H1 (cell line): ENCODE results near the gene ITGB4. TPM values are rescaled to one million over a fixed set of nuclear protein-coding genes. Genes with fewer than 3 reads are reported as not detected.

Experiments
- CTCF ChIA-PET: fragments of 300-600 bp; sonication (Branson Sonifier 250); formaldehyde crosslinking; loops from one replicate; lab custom pipeline; 2021; ENCODE audit not compliant: partially characterized antibody; lab: Charles Lee
- POLR2A ChIA-PET: fragments of 300-600 bp; sonication (Branson Sonifier 250); formaldehyde crosslinking; loops from one replicate; lab custom pipeline; 2021; ENCODE audit warnings: inconsistent platforms; ENCODE audit not compliant: partially characterized antibody; lab: Charles Lee
- DNase-seq, 2 experiments: peaks; one replicate each; pipeline versions ENCODE4 v3.0.0 to v3.0.0-alpha.2; 2010 to 2022; ENCODE audit warnings: low spot score in 2 of 2, low read depth in 1 of 2, mixed read lengths in 1 of 2
- FAIRE-seq: peaks from 2 replicates; lab custom pipeline; 2011; peaks lifted over from hg19 to GRCh38; lab: Jason Lieb, UNC
- H2AFZ ChIP-seq: 2 replicates; pipeline ENCODE4 v1.8.1; 2012; ENCODE audit warnings: low read length, inconsistent platforms
- H2AK5ac ChIP-seq: 2 replicates; pipeline ENCODE4 v1.6.1; 2013; ENCODE audit warnings: low read depth, low read length
- H2BK120ac ChIP-seq: replicated peaks from 2 replicates; pipeline ENCODE3; 2013; ENCODE audit warnings: low read depth, low read length, inconsistent platforms
- H2BK12ac ChIP-seq: 2 replicates; pipeline ENCODE4 v1.6.1; 2013; ENCODE audit warnings: low read depth, low read length
- H2BK15ac ChIP-seq: 2 replicates; pipeline ENCODE4 v1.6.1; 2013; ENCODE audit warnings: low read length
- H2BK20ac ChIP-seq: 2 replicates; pipeline ENCODE4 v1.6.1; 2013; ENCODE audit warnings: low read length
- H2BK5ac ChIP-seq: 2 replicates; pipeline ENCODE4 v1.6.1; 2013; ENCODE audit warnings: low read depth, low read length
- H3K14ac ChIP-seq: 2 replicates; pipeline ENCODE4 v1.6.1; 2013; ENCODE audit warnings: inconsistent platforms; ENCODE audit not compliant: insufficient read length
- H3K18ac ChIP-seq: 2 replicates; pipeline ENCODE4 v1.6.1; 2013; ENCODE audit warnings: low read length; ENCODE audit errors: extremely low read depth
- H3K23ac ChIP-seq: 2 replicates; pipeline ENCODE4 v1.6.1; 2013; ENCODE audit warnings: inconsistent platforms; ENCODE audit not compliant: insufficient read length
- H3K23me2 ChIP-seq: 2 replicates; pipeline ENCODE4 v1.6.1; 2013; ENCODE audit warnings: low read depth, low read length
- H3K27ac ChIP-seq: 2 replicates; pipeline ENCODE4 v1.6.1; 2011; ENCODE audit warnings: low read depth, low read length, inconsistent platforms
- H3K27me3 ChIP-seq, 4 experiments: replicated peaks in 1 of 4; 1 replicate in 1 of 4; 2 replicates in 3 of 4; pipeline versions ENCODE4 v1.6.1 to v1.8.1; 2011 to 2013; ENCODE audit warnings: low read length in 3 of 4, mild to moderate bottlenecking in 3 of 4, inconsistent platforms in 2 of 4, mixed read lengths in 2 of 4, moderate library complexity in 1 of 4; ENCODE audit not compliant: control insufficient read depth in 3 of 4, insufficient read depth in 3 of 4; ENCODE audit errors: extremely low read depth in 1 of 4
- H3K36me3 ChIP-seq, 4 experiments: 2 replicates each; pipeline versions ENCODE4 v1.6.1 to v1.8.1; 2011 to 2013; ENCODE audit warnings: mild to moderate bottlenecking in 4 of 4, low read length in 3 of 4, moderate library complexity in 2 of 4, control low read depth in 1 of 4, inconsistent platforms in 1 of 4; ENCODE audit not compliant: insufficient read depth in 4 of 4, control insufficient read depth in 2 of 4
- H3K4ac ChIP-seq: replicated peaks from 2 replicates; pipeline ENCODE3; 2013; ENCODE audit warnings: low read length, low read depth, mixed read lengths, inconsistent platforms; ENCODE audit not compliant: insufficient read length
- H3K4me1 ChIP-seq, 4 experiments: replicated peaks in 1 of 4; 1 replicate in 1 of 4; 2 replicates in 3 of 4; pipeline versions ENCODE4 v1.6.1 to v1.8.1; 2011 to 2013; ENCODE audit warnings: low read length in 3 of 4, inconsistent platforms in 2 of 4, mixed read lengths in 1 of 4; ENCODE audit not compliant: insufficient read depth in 4 of 4, control insufficient read depth in 3 of 4
- H3K4me2 ChIP-seq, 2 experiments: 2 replicates each; pipeline versions ENCODE4 v1.6.1 to v1.8.1; 2011 to 2013; ENCODE audit warnings: low read depth in 2 of 2, low read length in 2 of 2, control low read depth in 1 of 2, inconsistent platforms in 1 of 2, mild to moderate bottlenecking in 1 of 2; ENCODE audit not compliant: insufficient read depth in 1 of 2
- H3K4me3 ChIP-seq, 4 experiments: fragments of 200-600, 300-600 bp in 1 of 4; sonication (generic), shearing (Covaris generic), sonication (Bioruptor Twin) in 1 of 4; 2 replicates each; pipeline versions ENCODE4 v1.5.1 to v1.8.1; 2011 to 2016; ENCODE audit warnings: low read length in 4 of 4, low read depth in 3 of 4, control low read depth in 2 of 4, inconsistent platforms in 2 of 4, mild to moderate bottlenecking in 2 of 4, mixed read lengths in 1 of 4, moderate library complexity in 1 of 4; ENCODE audit not compliant: insufficient read depth in 2 of 4; ENCODE audit errors: extremely low read depth in 1 of 4
- H3K56ac ChIP-seq: replicated peaks from 2 replicates; pipeline ENCODE3; 2013; ENCODE audit warnings: low read depth, mild to moderate bottlenecking, mixed read lengths, low read length, inconsistent platforms; ENCODE audit not compliant: insufficient read length
- H3K79me1 ChIP-seq: 2 replicates; pipeline ENCODE4 v1.6.1; 2013; ENCODE audit warnings: low read depth, low read length, control low read depth
- H3K79me2 ChIP-seq, 2 experiments: 2 replicates each; pipeline versions ENCODE4 v1.6.1 to v1.8.1; 2012 to 2013; ENCODE audit warnings: low read length in 2 of 2, mild to moderate bottlenecking in 2 of 2, inconsistent platforms in 1 of 2; ENCODE audit not compliant: insufficient read depth in 2 of 2, control insufficient read depth in 1 of 2
- H3K9ac ChIP-seq, 4 experiments: replicated peaks in 1 of 4; 1 replicate in 1 of 4; 2 replicates in 3 of 4; pipeline versions ENCODE4 v1.6.1 to v1.8.1; 2011 to 2013; ENCODE audit warnings: low read depth in 3 of 4, low read length in 3 of 4, control low read depth in 2 of 4, mild to moderate bottlenecking in 2 of 4, moderate library complexity in 2 of 4, inconsistent platforms in 1 of 4; ENCODE audit errors: extremely low read depth in 1 of 4
- H3K9me3 ChIP-seq, 2 experiments: 2 replicates each; pipeline versions ENCODE4 v1.6.1 to v1.8.1; 2012 to 2013; ENCODE audit warnings: mild to moderate bottlenecking in 2 of 2, moderate library complexity in 2 of 2, control low read depth in 1 of 2, inconsistent platforms in 1 of 2, low read depth in 1 of 2, low read length in 1 of 2, mixed read lengths in 1 of 2; ENCODE audit not compliant: insufficient read depth in 2 of 2
- H4K20me1 ChIP-seq, 2 experiments: replicated peaks in 1 of 2; 2 replicates each; pipeline versions ENCODE3 to v1.8.1; 2011 to 2013; ENCODE audit warnings: inconsistent platforms in 2 of 2, low read length in 2 of 2, mild to moderate bottlenecking in 1 of 2; ENCODE audit not compliant: insufficient read depth in 2 of 2, control insufficient read depth in 1 of 2
- H4K5ac ChIP-seq: 2 replicates; pipeline ENCODE4 v1.6.1; 2013; ENCODE audit warnings: low read length, low read depth, mixed read lengths, inconsistent platforms; ENCODE audit not compliant: insufficient read length
- H4K8ac ChIP-seq: 2 replicates; pipeline ENCODE4 v1.8.0; 2013; ENCODE audit warnings: mild to moderate bottlenecking, moderate library complexity, low read length, inconsistent platforms; ENCODE audit not compliant: insufficient read depth; ENCODE audit errors: extremely low read depth
- H4K91ac ChIP-seq: replicated peaks from 2 replicates; pipeline ENCODE3; 2013; ENCODE audit warnings: low read length, mixed read lengths, inconsistent platforms; ENCODE audit not compliant: insufficient read length
- CHD2 ChIP-seq: IDR thresholded peaks from 2 replicates; pipeline ENCODE4 v1.6.1; 2012; ENCODE audit warnings: low read length, improper control_type of control experiment
- CTCF ChIP-seq, 3 experiments: IDR thresholded peaks; 1 replicate in 2 of 3; 2 replicates in 1 of 3; pipeline versions ENCODE4 v1.5.1 to v1.6.1; 2011; ENCODE audit warnings: low read length in 3 of 3, mild to moderate bottlenecking in 3 of 3, inconsistent platforms in 2 of 3, low read depth in 1 of 3, moderate library complexity in 1 of 3; ENCODE audit not compliant: insufficient read depth in 1 of 3; ENCODE audit errors: control extremely low read depth in 1 of 3
- EP300 ChIP-seq, 2 experiments: IDR thresholded peaks; 1 replicate in 1 of 2; 2 replicates in 1 of 2; pipeline ENCODE4 v1.6.1; 2011 to 2012; ENCODE audit warnings: low read depth in 2 of 2, low read length in 2 of 2, mild to moderate bottlenecking in 2 of 2, borderline replicate concordance in 1 of 2, inconsistent platforms in 1 of 2, moderate library complexity in 1 of 2
- JUN ChIP-seq: IDR thresholded peaks from 2 replicates; pipeline ENCODE4 v1.6.1; 2011; ENCODE audit warnings: low read depth, mild to moderate bottlenecking, improper control_type of control experiment, low read length
- MAX ChIP-seq: IDR thresholded peaks from 2 replicates; pipeline ENCODE4 v1.6.1; 2012; ENCODE audit warnings: inconsistent platforms
- NANOG ChIP-seq: IDR thresholded peaks from 2 replicates; pipeline ENCODE4 v1.6.1; 2011; ENCODE audit warnings: low read length, low read depth, mild to moderate bottlenecking, inconsistent platforms; ENCODE audit not compliant: insufficient read depth, poor library complexity, severe bottlenecking
- NRF1 ChIP-seq: IDR thresholded peaks from 2 replicates; pipeline ENCODE4 v1.6.1; 2011; ENCODE audit warnings: mild to moderate bottlenecking, low read depth, low read length, improper control_type of control experiment
- RFX5 ChIP-seq: IDR thresholded peaks from 2 replicates; pipeline ENCODE4 v1.6.1; 2011; ENCODE audit warnings: low read depth, low read length, improper control_type of control experiment, borderline replicate concordance
- WGBS, 2 experiments: shearing (Covaris generic) in 1 of 2; methylation state at CpG; one replicate each; pipeline versions ENCODE4 v1.1.6 to v1.1.7; 2013 to 2015; ENCODE audit warnings: low lambda C conversion rate in 2 of 2, mixed read lengths in 2 of 2, inconsistent platforms in 1 of 2, low coverage in 1 of 2, missing lambda C conversion rate in 1 of 2; ENCODE audit not compliant: insufficient replicate concordance in 2 of 2, insufficient coverage in 1 of 2, insufficient read length in 1 of 2; ENCODE audit errors: extremely low coverage in 1 of 2, missing lambda C conversion rate in 1 of 2; 5-methylcytosine and 5-hydroxymethylcytosine counted together
- polyA plus RNA-seq, 7 experiments: library from polyadenylated mRNA; depleted of rRNA in 3 of 7; stranded (reverse) in 5 of 7; unstranded in 2 of 7; fragments of >200 nt in 5 of 7; fragments of 200-250 nt in 2 of 7; gene quantifications; 1 replicate in 5 of 7; 2 replicates in 1 of 7; 4 replicates in 1 of 7; pipeline versions ENCODE4 v1.2.1 to v1.2.3, GENCODE V29; 2011 to 2013; ENCODE audit warnings: missing spikeins in 2 of 7, mixed read lengths in 2 of 7
- total RNA-seq: library from RNA; stranded (reverse); fragmentation: NEBNext Ultra II Directional; extraction: Animal tissue kit (Norgen Biotek cat#: 25700); gene quantifications from 2 replicates; pipeline ENCODE4 v1.2.1, GENCODE V29; 2021

Gene ITGB4
- total and polyA plus RNA-seq, 2 of the 8 experiments (the other 6 are each of a cell fraction or from before 2014, with no cell fraction given): 5.2 to 5.6 TPM

GRCh38 chr17:75729351-75729750 is 8.1 kb downstream of the ITGB4 start:
- H3K27me3 ChIP-seq: no peaks in the 10 kb centered on the region
- H2BK5ac ChIP-seq: no peak overlapping the region
- no peak for DNase-seq
- no peaks in the 10 kb centered on the region for H3K9me3 ChIP-seq
- peaks cover 0 to 5% of the 10 kb centered on the region in 2 experiments for H4K20me1 ChIP-seq
- H3K18ac ChIP-seq: no peak overlapping the region
- no peak overlapping the region for H3K56ac ChIP-seq
- H3K9ac ChIP-seq: no peak overlapping the region
- H3K14ac ChIP-seq: no peak overlapping the region
- H3K4me1 ChIP-seq: no peaks in the 10 kb centered on the region; a peak in 2 of 7 replicates
- H3K4me2 ChIP-seq: no peak overlapping the region
- no peak overlapping the region for H4K91ac ChIP-seq
- H2AFZ ChIP-seq: no peak overlapping the region
- H3K23ac ChIP-seq: no peak overlapping the region
- no peak overlapping the region for H2BK12ac ChIP-seq
- H3K36me3 ChIP-seq: no peaks in the 10 kb centered on the region
- 85% methylated on average over 7 of the region's 7 CpGs; no CpG with 5 or more reads in 1 of the 2 experiments for WGBS, 2 experiments
- no peak overlapping the region for H2BK15ac ChIP-seq
- H3K79me2 ChIP-seq: no peaks in the 10 kb centered on the region
- no peak overlapping the region for H3K4ac ChIP-seq
- no peak overlapping the region for H3K4me3 ChIP-seq
- no peak overlapping the region for H3K27ac ChIP-seq
- no peaks in the 10 kb centered on the region for H3K79me1 ChIP-seq
- TF ChIP-seq NANOG (no peak), CHD2 (no peak), MAX (no peak), JUN (no peak), NRF1 (no peak), EP300 (IDR thresholded peaks at IDR 0.05; ENCODE audit: borderline replicate concordance in 1 of 2, low read depth in 2 of 2, low read length in 2 of 2) (no peak), RFX5 (no peak), CTCF (IDR thresholded peaks at IDR 0.05; ENCODE audit: control extremely low read depth in 1 of 3, insufficient read depth in 1 of 3, low read depth in 1 of 3, low read length in 3 of 3) (no peak)
- ChIA-PET CTCF (interaction anchor here (0.9 to 4.8 kb wide), 11 partner anchors 9 to 138 kb away, joined by 3 to 44 read pairs (median 4); partner anchors contain the start of gene SMIM5), POLR2A (interaction anchor here (0.7 to 1.7 kb wide), 6 partner anchors 8 to 100 kb away, joined by 3 to 4 read pairs (median 4); partner anchors contain the start of gene ITGB4)
- no peak overlapping the region for H2BK20ac ChIP-seq
- no peak overlapping the region for H2AK5ac ChIP-seq
- H4K5ac ChIP-seq: no peak overlapping the region
- no peaks in the 10 kb centered on the region for H3K23me2 ChIP-seq
- no peak overlapping the region for H2BK120ac ChIP-seq
- no peak for FAIRE-seq
- no peak overlapping the region for H4K8ac ChIP-seq
